HG02852 (cell line): Measurements from ENCODE around the gene ZNF536.
"Not testable (repeated sequence)": the region's sequence is repeated elsewhere in the genome, so short reads cannot be mapped to it uniquely, and the experiment has no call there.

Experiments
- ATAC-seq: cut with Tn5 transposase; IDR thresholded peaks from one replicate; pipeline ENCODE4 v1.9.1; 2021; ENCODE audit warnings: mild to moderate bottlenecking, moderate library complexity; ENCODE audit not compliant: unreplicated experiment

The ZNF536 gene

DNA sequence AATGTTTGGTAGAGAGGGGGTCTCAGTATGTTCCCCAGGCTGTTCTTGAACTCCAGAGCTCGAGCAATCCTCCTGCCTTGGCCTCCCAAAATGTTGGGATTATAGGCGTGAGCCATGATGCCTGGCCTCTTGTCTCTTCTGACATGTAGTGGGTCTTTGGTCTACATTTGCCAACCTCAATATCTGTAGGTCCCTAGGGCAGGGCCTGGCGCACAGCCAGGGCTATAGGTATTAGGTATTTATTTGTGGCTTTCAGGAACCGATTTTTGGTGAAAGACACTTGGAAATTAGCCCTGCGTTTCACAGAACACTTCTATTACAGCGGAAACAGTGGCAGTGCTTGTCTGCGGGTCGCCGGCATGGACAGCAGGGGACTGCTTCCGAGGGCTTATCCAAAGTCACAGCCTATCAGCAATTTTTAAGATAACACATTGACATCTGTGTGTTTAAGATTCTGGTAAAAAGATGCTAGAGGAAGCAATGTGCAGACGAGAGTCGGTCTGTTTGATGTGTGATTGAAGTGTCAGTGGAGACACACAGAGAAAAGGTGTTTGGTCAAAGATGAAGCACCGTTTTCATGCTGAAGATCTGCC is 14.5 kb downstream of the ZNF536 start:
- ATAC-seq = no peak

DNA sequence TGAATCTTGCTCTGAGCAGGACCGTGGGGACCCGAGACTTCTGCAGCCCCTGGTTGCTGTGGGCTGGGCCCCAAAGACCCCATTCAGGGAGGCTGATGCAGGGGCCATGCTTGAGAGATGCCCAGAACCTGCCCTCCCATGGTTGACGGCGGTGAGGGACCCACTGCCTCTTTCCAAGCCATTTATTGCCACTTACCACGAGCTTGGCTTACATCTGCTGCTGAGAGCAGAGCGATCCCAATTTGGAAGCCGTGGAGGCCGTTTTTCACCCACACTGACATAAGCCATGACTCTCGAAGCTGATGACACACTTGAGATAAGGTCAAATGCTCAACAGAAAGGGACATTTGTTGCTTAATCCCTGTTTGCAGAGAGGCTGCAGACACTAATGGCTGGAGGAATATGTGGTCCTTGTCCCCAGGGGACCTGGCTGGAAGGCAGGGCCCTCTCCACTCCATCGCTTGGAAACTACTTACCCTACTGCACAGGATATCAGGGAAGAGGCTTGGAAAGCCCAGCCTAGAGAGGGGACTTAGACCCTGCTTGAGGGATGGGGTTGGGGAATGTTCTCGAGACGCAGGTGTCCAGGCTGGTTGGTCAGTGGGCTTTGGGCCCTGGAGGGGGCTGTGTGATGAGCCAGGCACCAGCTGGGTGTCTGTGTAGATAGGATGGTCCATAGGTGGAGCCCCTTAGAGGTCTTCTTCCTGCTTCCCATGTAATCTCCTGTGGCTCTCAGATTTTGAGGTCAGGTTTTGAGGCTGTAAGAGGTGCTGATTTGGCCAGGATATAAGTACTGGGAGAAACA is 15.3 kb downstream of the ZNF536 start:
- ATAC-seq = no peak

DNA sequence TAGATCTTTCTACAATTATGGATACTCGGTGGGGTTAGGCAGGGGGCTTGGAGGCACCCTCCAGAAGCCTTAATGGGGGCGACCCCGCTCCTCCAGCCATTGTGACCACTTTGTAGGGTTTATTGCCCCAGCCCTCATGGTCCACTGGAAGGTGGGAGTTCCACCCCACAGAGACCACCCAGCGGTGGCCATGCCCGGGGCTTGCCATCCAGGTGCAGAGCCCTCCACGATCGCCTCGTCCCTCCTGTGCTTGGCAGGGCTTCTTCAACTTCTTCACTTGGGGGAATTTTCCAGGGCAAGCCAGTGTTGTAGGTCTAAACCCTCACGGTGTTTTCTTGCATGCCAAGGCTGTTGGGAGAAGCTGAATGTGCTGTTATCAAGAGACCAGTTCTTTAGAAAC is 16.1 kb downstream of the ZNF536 start:
- ATAC-seq = no peak

DNA sequence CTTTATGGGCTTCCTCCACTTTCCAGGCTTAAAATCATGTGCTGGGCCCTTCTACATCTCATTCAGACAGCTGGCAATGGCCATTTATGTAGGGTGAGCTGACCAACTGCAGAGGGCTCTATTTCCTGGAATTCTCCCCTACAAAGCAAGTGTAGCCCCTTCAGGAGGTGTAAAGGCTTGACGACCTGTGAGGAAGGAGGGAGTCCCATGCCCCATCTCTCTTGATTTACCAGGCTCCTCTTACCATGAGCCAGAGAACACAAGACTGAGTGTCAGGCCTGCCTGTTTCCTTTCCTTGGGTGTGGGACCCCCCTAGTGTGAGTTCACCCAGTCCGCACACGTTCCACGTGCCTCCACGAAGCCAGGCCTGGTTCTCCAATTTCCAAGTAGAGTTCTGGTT is 16.6 kb downstream of the ZNF536 start:
- ATAC-seq = no peak

DNA sequence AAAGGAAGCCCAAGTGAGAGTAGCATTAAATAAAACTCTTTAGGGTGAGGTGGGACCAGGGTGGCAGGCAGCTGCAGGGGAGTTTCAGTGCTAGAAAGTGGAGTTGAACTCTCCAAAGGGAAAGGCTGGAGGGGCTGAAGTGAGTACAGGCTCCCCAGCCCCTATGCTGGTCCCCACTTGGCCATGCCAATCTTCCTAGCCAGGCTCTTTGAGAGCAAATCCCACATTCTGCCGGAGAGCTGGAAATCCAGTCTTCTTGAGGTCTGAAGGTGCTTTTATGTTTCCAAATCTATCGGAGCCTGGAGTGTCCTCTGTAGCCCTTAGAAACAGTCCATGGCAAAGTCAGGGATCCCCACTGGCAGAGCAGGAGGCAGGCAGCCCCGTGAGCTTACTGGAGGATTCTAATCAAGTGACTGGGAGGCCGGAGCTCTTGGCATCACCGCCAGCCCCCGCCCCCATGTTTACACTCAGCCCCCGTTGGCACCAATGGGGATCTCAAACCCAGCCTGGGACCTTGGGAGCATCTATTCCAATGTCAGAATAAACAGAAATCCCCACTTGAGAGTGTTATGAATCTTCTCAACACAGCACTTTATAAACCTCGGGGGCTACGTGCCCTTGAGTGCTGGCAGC is 18.3 kb downstream of the ZNF536 start:
- ATAC-seq = no peak

DNA sequence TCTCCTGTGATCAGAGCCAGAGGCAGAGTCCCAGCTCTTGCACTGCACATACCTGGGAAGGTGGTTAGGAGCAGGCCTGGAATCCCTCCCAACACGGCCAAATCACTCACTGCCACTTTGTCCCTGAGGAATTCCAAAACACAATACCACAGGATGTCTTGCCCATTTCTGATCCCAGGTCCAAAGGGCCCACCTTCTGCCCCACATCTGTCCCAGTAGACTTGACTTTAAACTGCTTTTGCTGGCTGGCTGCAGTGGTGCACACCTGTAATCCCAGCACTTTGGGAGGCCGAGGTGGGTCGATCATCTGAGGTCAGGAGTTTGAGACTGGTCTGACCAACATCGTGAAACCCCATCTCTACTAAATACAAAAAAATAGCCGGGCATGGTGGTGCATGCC is 18.9 kb downstream of the ZNF536 start:
- ATAC-seq = no peak

DNA sequence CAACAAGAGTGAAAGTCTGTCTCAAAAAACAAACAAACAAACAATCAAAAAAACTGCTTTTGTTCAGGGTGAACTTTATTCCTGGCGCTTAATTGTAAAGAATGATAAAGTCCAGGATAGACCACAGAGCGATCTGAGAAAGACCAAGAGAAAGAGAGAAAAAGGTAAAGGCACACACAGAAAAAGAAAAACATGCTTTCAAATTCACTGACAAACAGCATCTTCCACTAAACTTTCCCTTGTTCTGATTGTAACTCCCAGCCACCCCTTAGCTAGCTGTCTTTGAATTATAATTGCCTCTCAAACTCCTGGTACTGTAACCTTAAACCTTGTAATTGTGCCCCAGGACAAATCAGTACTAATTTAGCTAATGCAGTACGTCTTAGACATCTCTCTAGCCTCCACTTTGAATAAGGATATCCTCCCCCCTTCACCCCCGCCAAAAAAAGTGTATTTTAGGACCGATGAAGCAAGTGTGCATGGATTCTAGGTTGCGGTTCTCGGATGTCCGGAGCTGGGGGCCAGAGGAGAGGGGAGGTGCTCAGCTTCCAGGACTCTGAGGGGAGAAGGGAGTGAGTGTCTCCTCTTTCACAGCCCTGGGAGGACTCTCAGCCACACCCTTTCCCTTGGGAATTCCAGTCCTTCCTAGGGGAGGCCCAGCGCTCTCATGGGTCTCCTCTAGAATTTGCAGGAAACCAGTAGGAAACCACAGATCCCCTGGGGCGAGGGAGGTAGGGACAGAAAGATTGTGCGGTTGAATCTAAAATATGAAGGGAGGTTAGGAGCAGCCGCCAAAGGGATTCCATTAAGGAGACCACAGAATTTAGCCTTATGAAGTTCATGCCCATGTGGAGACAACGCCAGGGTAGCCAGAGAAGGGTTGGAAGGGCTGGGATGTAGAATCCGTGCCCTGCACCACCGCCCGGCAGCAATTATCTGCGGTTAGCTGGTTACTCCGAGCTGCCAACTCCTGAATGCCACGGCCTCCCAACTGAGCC is 19.7 kb downstream of the ZNF536 start:
- no peak for ATAC-seq

DNA sequence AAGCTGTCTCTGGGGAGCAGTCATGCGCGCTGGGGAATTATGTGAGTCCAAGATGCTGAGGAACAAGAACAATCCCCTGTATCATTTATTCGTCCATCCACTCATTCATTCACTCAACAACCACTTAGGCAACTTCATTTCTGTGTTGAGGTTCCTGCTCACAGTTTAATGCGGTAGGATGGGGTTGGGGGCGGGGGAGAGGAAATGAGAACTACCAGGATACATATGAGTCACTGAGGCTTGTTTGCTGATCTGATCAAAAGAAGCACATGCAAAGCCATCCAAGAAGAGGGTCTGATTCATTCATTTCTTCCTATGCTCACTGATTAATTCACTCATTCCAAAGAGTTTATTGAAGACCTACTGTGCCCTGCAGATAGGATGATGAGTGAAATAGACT is 20.9 kb downstream of the ZNF536 start:
- ATAC-seq = no peak

DNA sequence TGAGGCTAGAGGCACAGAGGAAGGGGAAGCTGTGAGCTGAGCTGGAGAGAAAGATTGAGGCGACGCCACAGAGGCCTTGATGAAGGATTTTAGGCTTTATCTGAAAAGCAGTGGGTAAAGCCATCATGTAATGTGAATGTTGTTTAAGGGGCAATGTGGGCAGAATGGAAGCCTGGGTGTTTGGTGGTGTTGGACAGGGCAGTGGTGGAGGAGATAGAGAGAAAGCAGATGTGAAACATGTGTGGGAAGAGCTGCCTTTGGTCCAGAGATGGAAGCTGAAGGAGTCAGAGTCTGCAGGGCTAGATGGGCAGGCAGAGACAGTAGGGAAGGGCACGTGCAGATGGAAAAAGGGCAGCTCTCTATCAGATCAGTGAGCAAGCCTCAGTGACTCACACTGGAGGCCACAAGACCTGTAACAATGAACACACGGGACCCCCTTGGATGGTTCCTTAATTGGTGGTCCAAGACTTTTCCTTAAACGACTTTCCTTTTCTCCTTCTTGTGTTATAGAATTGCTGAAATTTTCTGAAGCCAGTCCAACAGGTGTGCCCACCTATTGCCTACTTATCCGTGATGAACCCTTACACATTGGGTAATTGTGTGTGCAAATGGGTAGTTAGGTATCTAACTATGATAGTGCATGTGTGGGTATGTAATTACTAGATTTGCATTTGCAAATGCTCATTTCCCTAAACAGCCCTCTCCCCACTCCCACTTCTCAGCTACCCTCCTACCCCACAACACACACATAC is 21.7 kb downstream of the ZNF536 start:
- no peak for ATAC-seq

DNA sequence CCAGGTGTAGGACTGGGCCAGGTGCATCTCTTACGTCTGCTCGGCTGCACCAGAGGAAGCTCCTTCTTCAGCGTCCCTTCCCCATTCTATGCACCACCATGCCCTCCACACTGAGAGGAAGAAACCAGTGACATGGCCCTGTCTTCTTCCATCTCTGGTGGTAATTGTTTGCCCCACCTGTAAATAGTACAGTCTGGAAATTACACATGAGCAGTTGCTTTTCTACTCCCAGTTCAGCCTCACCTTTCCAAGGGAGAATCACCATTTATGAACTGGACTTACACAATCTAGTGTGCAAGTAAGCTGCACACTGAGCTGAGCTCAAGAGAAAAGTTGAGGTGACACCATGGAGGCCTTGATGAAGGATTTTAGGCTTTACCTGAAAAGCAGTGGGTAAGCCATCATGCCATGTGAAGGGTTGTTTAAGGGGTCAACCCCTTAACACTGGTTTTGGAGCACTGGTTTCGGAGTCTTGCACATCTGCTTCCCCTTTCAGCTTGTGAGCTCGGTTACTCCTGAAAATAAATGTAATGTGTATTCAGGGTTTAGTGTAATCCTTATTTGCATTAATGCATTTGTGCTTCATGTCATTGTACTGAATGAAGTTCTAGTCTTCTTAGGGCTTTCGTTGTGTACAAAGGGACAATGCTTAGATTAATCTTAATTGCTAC is 22.4 kb downstream of the ZNF536 start:
- ATAC-seq = no peak

DNA sequence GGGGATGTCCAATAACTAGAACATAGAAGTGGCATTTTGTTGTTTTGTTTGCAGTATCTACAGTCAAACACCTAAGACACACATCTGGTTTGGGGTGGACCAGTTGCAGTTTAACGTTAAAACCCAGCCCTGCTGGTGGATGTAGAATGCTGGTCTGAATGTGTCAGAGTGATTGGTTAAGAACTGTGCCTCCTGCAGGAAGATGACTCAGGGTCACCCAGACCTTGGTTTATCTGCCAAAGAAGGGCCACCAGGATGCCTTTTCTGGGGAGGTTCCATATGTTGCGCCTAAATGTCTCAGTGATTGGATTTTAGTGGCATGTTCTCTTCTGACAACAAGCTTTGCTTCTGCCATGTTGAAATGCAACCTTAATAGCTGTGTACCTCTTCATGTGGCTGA is 23.1 kb downstream of the ZNF536 start:
- no peak for ATAC-seq

DNA sequence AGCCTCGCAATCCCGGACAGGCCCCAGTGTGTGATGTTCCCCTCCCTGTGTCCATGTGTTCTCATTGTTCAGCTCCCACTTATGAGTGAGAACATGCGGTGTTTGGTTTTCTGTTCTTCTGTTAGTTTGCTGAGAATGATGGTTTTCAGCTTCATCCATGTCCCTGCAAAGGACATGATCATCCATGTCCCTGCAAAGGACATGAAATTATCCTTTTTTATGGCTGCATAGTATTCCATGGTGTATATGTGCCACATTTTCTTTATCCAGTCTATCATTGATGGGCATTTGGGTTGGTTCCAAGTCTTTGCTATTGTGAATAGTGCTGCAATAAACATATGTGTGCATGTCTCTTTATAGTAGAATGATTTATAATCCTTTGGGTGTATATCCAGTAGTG is 26.4 kb downstream of the ZNF536 start:
- ATAC-seq = not testable (repeated sequence)

DNA sequence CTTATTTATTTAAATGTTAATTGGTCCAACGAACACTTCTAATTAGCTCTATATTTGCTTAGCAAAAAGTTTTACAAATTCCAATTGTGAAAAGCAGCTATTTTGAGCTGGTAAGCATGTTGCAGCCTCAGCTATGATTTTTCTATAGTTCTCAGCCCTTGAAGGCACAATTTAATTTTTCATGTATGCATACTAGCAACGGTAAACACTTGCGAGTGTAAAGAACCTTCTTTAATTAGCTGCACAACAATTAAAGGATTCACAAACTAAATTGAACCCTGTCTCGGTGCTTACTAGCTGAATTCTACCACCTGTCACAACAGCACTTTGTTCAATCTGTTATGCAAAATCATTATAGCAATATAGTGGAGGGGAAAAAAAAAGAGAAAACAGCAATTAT is 29.8 kb downstream of the ZNF536 start:
- ATAC-seq = no peak

DNA sequence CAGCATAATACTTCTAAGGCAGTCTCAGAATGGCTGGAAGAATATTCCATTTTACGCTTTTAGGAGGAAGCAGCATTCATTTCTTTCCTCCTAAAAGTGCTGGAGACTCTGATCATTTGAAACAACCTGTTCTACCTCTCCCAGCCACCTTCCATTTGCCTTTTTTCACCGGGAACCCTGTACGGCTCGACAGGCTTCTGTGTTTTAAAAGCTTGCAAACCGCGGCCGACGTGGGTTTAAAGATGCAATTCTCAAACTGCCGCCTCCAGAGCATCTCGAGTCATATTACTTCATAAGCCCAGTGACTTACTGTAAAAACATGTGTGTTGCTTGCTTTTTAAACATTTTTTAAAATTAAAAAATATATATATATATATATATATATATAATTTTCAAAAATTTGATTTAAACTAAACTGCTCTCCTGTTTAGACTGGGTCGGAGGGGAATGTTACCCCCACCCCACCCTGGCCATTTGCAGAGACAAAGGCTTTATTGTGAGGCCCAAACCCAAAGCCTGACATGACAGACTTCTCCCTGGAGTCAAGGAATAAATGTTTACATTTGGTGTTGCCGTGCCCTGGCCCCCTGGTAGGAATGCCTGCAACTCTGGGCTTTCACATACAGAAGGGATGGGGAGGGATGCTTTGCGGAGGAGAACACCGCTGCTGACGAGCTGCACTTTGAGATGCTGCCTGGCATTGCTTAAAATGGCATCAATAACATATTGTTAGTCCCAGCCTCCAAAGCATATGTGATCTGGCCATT is 30.4 kb downstream of the ZNF536 start:
- ATAC-seq = no peak

DNA sequence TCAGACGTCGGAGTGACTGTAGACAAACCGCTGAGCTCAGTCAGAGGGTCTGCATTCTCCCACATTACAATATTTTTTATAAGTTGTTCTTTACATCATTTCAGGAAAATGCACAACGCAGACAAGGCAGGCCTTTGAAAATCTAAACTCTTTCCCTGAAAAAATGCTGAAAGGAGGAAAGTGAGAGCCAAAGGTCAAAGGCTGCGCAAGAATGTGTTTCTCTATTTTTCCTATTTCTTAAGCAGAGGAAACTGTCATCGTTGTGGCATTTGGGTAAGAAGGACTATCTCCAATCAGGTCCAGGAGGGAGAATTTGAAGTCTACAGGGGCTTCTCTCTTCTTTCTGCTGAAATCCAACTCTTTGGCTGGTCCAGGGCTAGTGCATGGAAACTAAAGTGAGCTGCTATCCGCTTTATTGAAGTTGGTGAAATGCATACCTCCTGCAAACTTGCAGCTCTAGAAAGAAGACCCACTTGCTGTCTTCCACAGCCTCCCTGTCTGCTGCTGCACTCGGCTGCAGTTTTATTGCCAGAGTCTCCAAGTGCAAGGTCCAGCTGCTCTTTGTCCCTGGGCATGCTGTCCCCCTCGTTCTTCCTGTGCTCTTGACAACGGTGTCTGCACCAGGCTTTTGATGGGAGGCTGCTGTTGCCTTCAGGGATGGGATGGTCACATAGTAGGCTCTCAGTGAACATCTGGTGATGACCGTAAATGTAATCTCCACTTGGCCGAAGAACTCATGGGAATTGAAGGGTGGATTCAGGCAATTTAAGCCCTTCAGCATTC is 31.2 kb downstream of the ZNF536 start:
- no peak for ATAC-seq

DNA sequence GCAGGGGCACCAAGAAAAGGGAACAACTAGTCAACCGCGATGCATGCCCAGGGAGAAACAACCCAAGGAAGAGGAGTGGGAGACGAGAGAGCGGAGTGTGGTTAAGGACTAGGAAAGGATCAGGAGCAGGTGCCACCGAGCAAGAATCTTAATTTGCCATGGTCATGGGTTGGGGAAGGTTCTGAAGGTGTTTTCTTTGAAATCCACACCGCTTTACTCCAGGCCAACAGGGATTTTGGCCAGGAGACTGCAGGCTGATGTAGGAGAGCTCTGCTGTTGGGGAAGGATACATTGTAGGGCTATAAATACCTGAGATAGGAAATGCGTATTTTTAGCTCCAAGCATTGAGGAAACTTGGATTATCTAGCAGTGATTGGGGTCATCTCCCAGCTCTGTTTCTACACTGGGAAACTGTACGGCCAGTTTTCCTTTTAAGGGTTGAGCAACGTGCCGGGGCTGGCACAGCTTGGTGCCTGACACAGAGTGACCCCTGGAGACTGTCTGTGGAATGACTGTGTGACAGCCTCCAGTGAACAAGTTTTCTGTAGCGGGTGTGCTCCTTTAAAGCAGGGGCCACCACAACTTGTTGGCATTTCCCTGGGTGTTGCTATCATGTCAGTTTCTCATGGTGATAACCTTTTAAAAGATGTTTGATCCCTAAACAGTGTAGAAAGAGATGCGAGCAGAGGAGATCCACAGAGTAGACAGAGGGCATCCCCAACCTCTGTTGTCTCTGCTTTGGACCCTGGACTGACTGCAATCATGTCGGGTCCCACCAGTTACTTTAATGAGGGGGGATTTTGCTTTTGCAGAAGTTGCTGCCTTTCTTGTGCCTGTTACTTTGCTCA is 34.3 kb downstream of the ZNF536 start:
- ATAC-seq = no peak

DNA sequence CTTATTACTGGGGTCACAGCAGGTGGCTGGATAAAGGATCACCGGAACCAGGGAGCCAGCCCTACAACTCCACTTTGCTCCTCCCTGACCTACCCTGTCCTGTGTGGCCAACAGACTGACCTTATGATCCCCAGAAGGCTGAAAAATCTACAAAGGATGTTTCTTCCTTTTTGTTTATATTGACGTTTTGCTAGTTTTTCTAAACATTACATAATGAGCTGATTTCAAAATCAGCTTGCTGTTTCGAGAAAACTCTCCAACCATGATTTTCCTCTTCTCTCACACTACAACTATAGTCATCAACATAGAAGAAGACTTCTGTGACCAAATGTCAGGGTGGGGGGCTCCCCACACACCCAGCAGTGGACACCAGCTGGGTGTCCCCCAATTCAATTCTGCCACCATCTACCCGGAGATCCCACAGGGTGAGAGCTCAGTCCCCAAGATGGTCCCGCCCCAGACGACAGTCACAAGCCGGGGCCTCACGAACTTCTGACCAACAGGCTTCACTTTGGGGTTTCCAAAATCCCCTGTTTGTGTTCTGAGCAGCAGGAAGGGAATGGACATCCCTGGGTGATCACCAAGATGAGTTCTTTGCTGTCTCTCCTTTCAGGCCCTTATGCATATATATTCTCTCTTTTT is 35.0 kb downstream of the ZNF536 start:
- no peak for ATAC-seq
